ENCODE measurements around the gene S100Z.

- TF ChIP-seq CTCF (IDR thresholded peaks at IDR 0.05) (no peak), POLR2A (IDR thresholded peaks at IDR 0.05) (no peak)
These were observed 41.6 kb upstream of the S100Z start for GRCh38 chr5:76808141-76808691.
